K562 (cell line): Measurements from ENCODE around the gene GAPT. TPM values are rescaled to one million over a fixed set of nuclear protein-coding genes. Genes with fewer than 3 reads are reported as not detected.

Experiments
- ATAC-seq: fragments of 200-7000 bp; cut with Tn5 transposase; 3 replicates; pipeline ENCODE4 v1.9.1; 2020; ENCODE audit warnings: moderate library complexity
- BruUV-seq: library from RNA; stranded (reverse); fragments of 400-500 nt; replicated peaks from 2 replicates; lab custom pipeline; 2021; lab: Mats Ljungman, UMichigan
- CTCF ChIA-PET: fragments of 300-600 bp; formaldehyde crosslinking; extraction: SDS; loops from one replicate; lab custom pipeline; 2021; ENCODE audit warnings: low intra/inter-chr PET ratio; lab: Yijun Ruan, JAX
- POLR2A ChIA-PET: fragments of 300-600, 350-650 bp; sonication (Branson Sonifier 250); formaldehyde crosslinking; extraction: SDS; loops from one replicate; lab custom pipeline; 2021; ENCODE audit warnings: antibody characterized with exemption, inconsistent platforms; lab: Yijun Ruan, JAX
- DNase-seq, 4 experiments: peaks; one replicate each; pipeline versions ENCODE4 v3.0.0 to v3.0.0-alpha.2; 2011 to 2018; ENCODE audit warnings: low spot score in 3 of 4, mixed read lengths in 3 of 4; ENCODE audit errors: extremely low read depth in 1 of 4
- FAIRE-seq: peaks from 2 replicates; lab custom pipeline; 2011; peaks lifted over from hg19 to GRCh38; lab: Jason Lieb, UNC
- H2AFZ ChIP-seq: 2 replicates; pipeline ENCODE4 v1.6.0; 2011; ENCODE audit warnings: low read depth, low read length, control low read depth, inconsistent platforms
- H3K27ac ChIP-seq: fragments of 200-600 bp; 3 replicates; pipeline ENCODE4 v1.8.0; 2011; ENCODE audit warnings: low read depth, mild to moderate bottlenecking, control low read depth, inconsistent platforms, low read length, moderate library complexity, mixed read lengths; ENCODE audit errors: extremely low read depth
- H3K27me3 ChIP-seq, 2 experiments: fragments of 300-600 bp in 1 of 2; 2 replicates in 1 of 2; 3 replicates in 1 of 2; pipeline versions ENCODE4 v1.6.0 to v1.8.0; 2011; ENCODE audit warnings: inconsistent platforms in 2 of 2, low read length in 2 of 2, mild to moderate bottlenecking in 1 of 2, mixed read lengths in 1 of 2, moderate library complexity in 1 of 2; ENCODE audit not compliant: control insufficient read depth in 2 of 2, insufficient read depth in 2 of 2
- H3K36me3 ChIP-seq: fragments of 300-600 bp; 3 replicates; pipeline ENCODE4 v1.8.0; 2011; ENCODE audit warnings: mild to moderate bottlenecking, low read length, inconsistent platforms; ENCODE audit not compliant: control insufficient read depth, insufficient read depth
- H3K4me1 ChIP-seq, 2 experiments: fragments of 200-600 bp in 1 of 2; replicated peaks in 1 of 2; 2 replicates in 1 of 2; 3 replicates in 1 of 2; pipeline versions ENCODE4 v1.5.1 to v1.8.0; 2011; ENCODE audit warnings: inconsistent platforms in 2 of 2, low read length in 2 of 2, mild to moderate bottlenecking in 1 of 2, mixed read lengths in 1 of 2, moderate library complexity in 1 of 2; ENCODE audit not compliant: control insufficient read depth in 2 of 2, insufficient read depth in 2 of 2
- H3K4me2 ChIP-seq: 2 replicates; pipeline ENCODE4 v1.6.1; 2011; ENCODE audit warnings: low read length, control low read depth, inconsistent platforms, mixed read lengths; ENCODE audit not compliant: insufficient read depth
- H3K4me3 ChIP-seq: fragments of 200-600 bp; sonication (generic), shearing (Covaris generic); 2 replicates; pipeline ENCODE4 v1.5.1; 2016; ENCODE audit warnings: control low read depth, inconsistent platforms
- H3K79me2 ChIP-seq: fragments of 200-600 bp; 3 replicates; pipeline ENCODE4 v1.8.0; 2011; ENCODE audit warnings: low read length, inconsistent platforms; ENCODE audit not compliant: control insufficient read depth, insufficient read depth
- H3K9ac ChIP-seq, 2 experiments: 2 replicates each; pipeline versions ENCODE4 v1.6.0 to v1.6.1; 2011; ENCODE audit warnings: low read depth in 2 of 2, low read length in 2 of 2, control low read depth in 1 of 2, inconsistent platforms in 1 of 2, mild to moderate bottlenecking in 1 of 2, mixed read lengths in 1 of 2; ENCODE audit not compliant: insufficient read depth in 1 of 2
- H3K9me1 ChIP-seq: one replicate; pipeline ENCODE4 v1.6.0; 2011; ENCODE audit warnings: inconsistent platforms, mild to moderate bottlenecking, low read length, moderate library complexity; ENCODE audit not compliant: control insufficient read depth, insufficient read depth
- H3K9me3 ChIP-seq: replicated peaks from 2 replicates; pipeline ENCODE4 v1.5.1; 2011; ENCODE audit warnings: low read depth, low read length, inconsistent platforms; ENCODE audit not compliant: control insufficient read depth, insufficient read depth
- H4K20me1 ChIP-seq: replicated peaks from 2 replicates; pipeline ENCODE4 v1.6.1; 2011; ENCODE audit warnings: low read length, inconsistent platforms, mixed read lengths; ENCODE audit not compliant: control insufficient read depth, insufficient read depth
- CEBPG ChIP-seq, 3 experiments: fragments of 200-800 bp in 1 of 3; sonication (Bioruptor generic) in 1 of 3; sonication (generic) in 1 of 3; formaldehyde crosslinking in 1 of 3; IDR thresholded peaks in 2 of 3; conservative IDR thresholded peaks in 1 of 3; 2 replicates each; pipeline versions ENCODE4 v1.6.1 to v1.8.0; 2016 to 2022; ENCODE audit warnings: missing compliant biosample characterization in 2 of 3, missing genetic modification characterization in 2 of 3, mild to moderate bottlenecking in 1 of 3, missing genetic modification reagents in 1 of 3
- ESRRA ChIP-seq: fragments of 450-650 bp; IDR thresholded peaks from 2 replicates; pipeline ENCODE4 v1.6.1; 2014; ENCODE audit warnings: low read depth, mild to moderate bottlenecking, moderate library complexity, borderline replicate concordance
- GABPB2 ChIP-seq: fragments of 250-450 bp; sonication (Bioruptor Pico); conservative IDR thresholded peaks from 2 replicates; pipeline ENCODE4 v1.5.1; 2021; ENCODE audit warnings: mild to moderate bottlenecking
- HCFC1 ChIP-seq: IDR thresholded peaks from 2 replicates; pipeline ENCODE4 v1.6.1; 2012; ENCODE audit warnings: low read depth, low read length, improper control_type of control experiment
- RB1 ChIP-seq: fragments of 450-650 bp; IDR thresholded peaks from 2 replicates; pipeline ENCODE4 v1.6.1; 2017; ENCODE audit warnings: low read depth, mild to moderate bottlenecking
- RBM15 ChIP-seq: fragments of 200-400 bp; formaldehyde crosslinking; IDR thresholded peaks from 2 replicates; pipeline ENCODE4 v1.6.1; 2018; ENCODE audit warnings: mild to moderate bottlenecking, low read length, moderate library complexity; ENCODE audit not compliant: insufficient read depth
- TCF15 ChIP-seq: fragments of 250-450 bp; sonication (Bioruptor Pico); IDR thresholded peaks from 2 replicates; pipeline ENCODE4 v1.8.0; 2022; ENCODE audit warnings: moderate library complexity, mild to moderate bottlenecking, inconsistent platforms
- TOE1 ChIP-seq, 2 experiments: fragments of 450-650 bp in 1 of 2; sonication (generic) in 1 of 2; formaldehyde crosslinking in 1 of 2; IDR thresholded peaks; 2 replicates each; pipeline versions ENCODE4 v1.7.1 to v1.8.0; 2016 to 2022; ENCODE audit warnings: borderline replicate concordance in 2 of 2, mild to moderate bottlenecking in 2 of 2, antibody characterized with exemption in 1 of 2, inconsistent platforms in 1 of 2, low read depth in 1 of 2, missing genetic modification reagents in 1 of 2, moderate library complexity in 1 of 2
- ZFP1 ChIP-seq: fragments of 450-650 bp; formaldehyde crosslinking; IDR thresholded peaks from 2 replicates; pipeline ENCODE4 v1.4.0; 2020; ENCODE audit warnings: mild to moderate bottlenecking, mixed read lengths
- ZNF134 ChIP-seq: fragments of 250-450 bp; sonication (Bioruptor Pico); conservative IDR thresholded peaks from 2 replicates; pipeline ENCODE4 v1.4.0; 2020
- ZNF263 ChIP-seq: sonication (generic); formaldehyde crosslinking; IDR thresholded peaks from 2 replicates; pipeline ENCODE4 v1.8.0; 2022; ENCODE audit warnings: mild to moderate bottlenecking, missing genetic modification reagents, borderline replicate concordance
- ZNF347 ChIP-seq: fragments of 450-650 bp; formaldehyde crosslinking; IDR thresholded peaks from 2 replicates; pipeline ENCODE4 v1.4.0; 2020; ENCODE audit warnings: low read depth, mild to moderate bottlenecking, moderate library complexity
- ZNF41 ChIP-seq: fragments of 250-450 bp; sonication (Bioruptor Pico); conservative IDR thresholded peaks from 2 replicates; pipeline ENCODE4 v1.4.0; 2020; ENCODE audit warnings: mild to moderate bottlenecking
- ZNF511 ChIP-seq: sonication (generic); formaldehyde crosslinking; IDR thresholded peaks from 2 replicates; pipeline ENCODE4 v1.8.0; 2022; ENCODE audit warnings: mild to moderate bottlenecking, missing genetic modification reagents
- in situ Hi-C: fragments of 300-500 bp; cut with MboI; formaldehyde crosslinking; loops from 4 replicates; pipeline ENCODE4 v1.15.0; 2018; ENCODE audit warnings: inconsistent platforms, mixed read lengths
- intact Hi-C: fragments of 100-400 bp; cut with micrococcal nuclease; formaldehyde crosslinking; loops from 2 replicates; pipeline ENCODE4 v1.14.2; 2022
- polyA plus RNA-seq, 8 experiments: library from polyadenylated mRNA; depleted of rRNA in 4 of 8; stranded (reverse) in 5 of 8; unstranded in 3 of 8; fragments of >200 nt; fragmentation: Nextera tagmentation in 2 of 8; fragmentation: Illumina TruSeq in 1 of 8; extraction: Ambion mirVana in 2 of 8; extraction: Trizol in 1 of 8; gene quantifications; 2 replicates each; pipeline versions ENCODE4 v1.2.1 to v1.2.3, GENCODE V29; 2011 to 2014; ENCODE audit warnings: inconsistent platforms in 1 of 8, missing spikeins in 1 of 8
- total RNA-seq, 7 experiments: library from RNA; depleted of rRNA in 6 of 7; stranded (reverse); fragments of >200 nt in 6 of 7; fragmentation: Illumina TruSeq in 2 of 7; extraction: Trizol in 2 of 7; gene quantifications; 2 replicates each; pipeline versions ENCODE4 v1.2.1 to v1.2.3, GENCODE V29; 2011 to 2021; ENCODE audit warnings: low replicate concordance in 1 of 7
- TF ChIP-seq, protein P1 (sequence below): fragments of 250-450 bp; sonication (Bioruptor Pico); IDR thresholded peaks from 2 replicates; pipeline ENCODE4 v1.6.1; 2021; ENCODE audit warnings: mild to moderate bottlenecking

GAPT gene
- total and polyA plus RNA-seq, 9 of the 15 experiments (the other 6 are each of a cell fraction or from before 2014, with no cell fraction given) = not detected

DNA sequence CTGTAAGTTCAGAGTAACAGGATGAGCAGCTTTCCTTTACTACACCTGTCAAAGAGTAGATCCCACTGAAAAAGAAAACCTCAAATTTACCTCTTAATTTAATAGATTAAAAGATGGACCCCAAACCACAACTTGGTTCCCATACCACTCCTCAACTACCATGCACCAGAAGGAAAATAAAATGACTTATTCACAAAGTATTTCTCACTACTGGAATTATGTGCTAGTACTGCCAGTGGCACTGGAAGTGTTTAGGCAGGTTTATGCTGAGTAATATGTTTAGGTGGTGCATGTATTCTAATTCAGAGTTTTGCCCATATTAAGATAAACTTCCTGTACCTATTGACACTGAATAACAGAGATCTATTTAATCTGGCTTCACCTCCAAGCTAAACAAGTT lies 37.9 kb upstream of the GAPT start:
- H3K9ac ChIP-seq = no peak overlapping the region
- no peak overlapping the region for H3K4me3 ChIP-seq
- no peak for FAIRE-seq
- no TSS peak for BruUV-seq
- H3K9me1 ChIP-seq = no peaks in the 10 kb centered on the region
- no peaks in the 10 kb centered on the region for H3K79me2 ChIP-seq
- no peak for DNase-seq
- H3K9me3 ChIP-seq = no peaks in the 10 kb centered on the region
- no peak overlapping the region for H3K27ac ChIP-seq
- no peak overlapping the region for H2AFZ ChIP-seq
- ChIA-PET POLR2A (no interaction called here), CTCF (no interaction called here)
- no peak for TF ChIP-seq ZNF41 (CRISPR knock-in tag)
- no peak for TF ChIP-seq CEBPG (CRISPR knock-in tag; IDR thresholded peaks at IDR 0.05)
- no peak for TF ChIP-seq CEBPG (tag; conservative IDR thresholded peaks at IDR 0.05 in 1 of 2, IDR thresholded peaks at IDR 0.05 in 1 of 2)
- TF ChIP-seq, protein P1, sequence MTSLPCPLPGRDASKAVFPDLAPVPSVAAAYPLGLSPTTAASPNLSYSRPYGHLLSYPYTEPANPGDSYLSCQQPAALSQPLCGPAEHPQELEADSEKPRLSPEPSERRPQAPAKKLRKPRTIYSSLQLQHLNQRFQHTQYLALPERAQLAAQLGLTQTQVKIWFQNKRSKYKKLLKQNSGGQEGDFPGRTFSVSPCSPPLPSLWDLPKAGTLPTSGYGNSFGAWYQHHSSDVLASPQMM = no peak
- TF ChIP-seq ESRRA = no peak
- TF ChIP-seq ZFP1 (CRISPR knock-in tag) = no peak
- TF ChIP-seq TOE1 (IDR thresholded peaks at IDR 0.05; ENCODE audit: borderline replicate concordance) = no peak
- TF ChIP-seq TOE1 (CRISPR knock-in tag; IDR thresholded peaks at IDR 0.05; ENCODE audit: borderline replicate concordance, low read depth) = no peak
- no peak for TF ChIP-seq TCF15
- TF ChIP-seq RBM15 = no peak
- TF ChIP-seq ZNF347 (CRISPR knock-in tag) = no peak
- no peak for TF ChIP-seq ZNF511
- TF ChIP-seq ZNF263 (CRISPR knock-in tag) = no peak
- TF ChIP-seq RB1 = no peak
- no peak for TF ChIP-seq HCFC1
- TF ChIP-seq GABPB2 = no peak
- TF ChIP-seq ZNF134 (CRISPR knock-in tag) = no peak
- intact Hi-C loops (no loop called here), in situ Hi-C loops (loop anchor here (25.0 kb wide), 2 partner anchors 666 to 966 kb away; partner anchors contain the start of gene ACTBL2)
- H3K4me1 ChIP-seq = no peaks in the 10 kb centered on the region
- no peaks in the 10 kb centered on the region for H3K27me3 ChIP-seq
- no peaks in the 10 kb centered on the region for H4K20me1 ChIP-seq
- ATAC-seq = no peak
- H3K4me2 ChIP-seq = no peak overlapping the region
- H3K36me3 ChIP-seq = no peaks in the 10 kb centered on the region
